OCI-LY3 (cell line): ENCODE measurements around the gene DBET.
"Not testable (repeated sequence)": the region's sequence is repeated elsewhere in the genome, so short reads cannot be mapped to it uniquely, and the experiment has no call there.

Experiments
- CTCF ChIP-seq: fragments of 200-600, 300-600 bp; sonication (generic); IDR thresholded peaks from 2 replicates; pipeline ENCODE4 v1.5.1; 2014; ENCODE audit warnings: antibody characterized with exemption, low read length, low read depth
- EZH2phosphoT487 ChIP-seq: fragments of 200-600 bp; shearing (Covaris generic); IDR thresholded peaks from 2 replicates; pipeline ENCODE4 v1.6.1; 2018; ENCODE audit warnings: antibody characterized with exemption, mixed run types, low read depth

- not testable (repeated sequence) for TF ChIP-seq CTCF, EZH2phosphoT487
These were observed 29.7 kb downstream of the DBET start for GRCh38 chr4:190094031-190094430.
